GM21717 (cell line): Measurements from ENCODE around the gene HLA-DOA.

Experiments used
- ATAC-seq: cut with Tn5 transposase; IDR thresholded peaks from one replicate; pipeline ENCODE4 v1.9.1; 2021; ENCODE audit warnings: mild to moderate bottlenecking, moderate library complexity; ENCODE audit not compliant: unreplicated experiment

HLA-DOA gene

DNA sequence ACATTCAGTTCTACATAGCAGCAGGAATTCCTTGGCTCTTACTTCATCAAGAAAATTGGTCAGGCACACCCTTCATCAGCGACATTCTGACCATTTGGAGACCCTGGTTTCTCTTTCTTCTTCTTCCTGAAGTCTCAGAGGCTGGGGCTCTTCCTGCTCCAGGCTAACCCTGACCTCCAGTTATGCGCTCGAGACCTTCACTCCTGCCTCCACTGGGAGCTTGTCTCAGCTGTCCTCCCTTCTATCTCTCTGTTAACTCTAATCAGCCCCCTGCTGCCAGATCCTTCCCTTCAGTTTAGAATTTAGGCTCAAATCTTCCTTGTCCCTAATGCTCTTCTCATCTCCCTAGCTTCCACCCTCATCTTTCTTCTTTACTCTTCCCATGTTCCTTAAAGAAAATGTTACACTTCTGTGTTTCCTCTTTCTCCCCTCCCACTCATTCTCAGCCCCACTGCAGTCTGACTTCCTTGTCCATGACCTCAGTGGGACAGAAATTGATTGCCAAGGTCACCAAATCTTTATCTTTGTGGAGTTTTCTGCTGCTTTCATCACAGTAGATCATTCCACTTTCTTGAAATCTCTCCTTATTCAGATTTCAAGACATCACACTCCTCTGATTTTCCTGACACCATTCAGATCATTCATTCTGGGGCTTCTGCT is 8.4 kb upstream of the HLA-DOA start:
- no peak for ATAC-seq

DNA sequence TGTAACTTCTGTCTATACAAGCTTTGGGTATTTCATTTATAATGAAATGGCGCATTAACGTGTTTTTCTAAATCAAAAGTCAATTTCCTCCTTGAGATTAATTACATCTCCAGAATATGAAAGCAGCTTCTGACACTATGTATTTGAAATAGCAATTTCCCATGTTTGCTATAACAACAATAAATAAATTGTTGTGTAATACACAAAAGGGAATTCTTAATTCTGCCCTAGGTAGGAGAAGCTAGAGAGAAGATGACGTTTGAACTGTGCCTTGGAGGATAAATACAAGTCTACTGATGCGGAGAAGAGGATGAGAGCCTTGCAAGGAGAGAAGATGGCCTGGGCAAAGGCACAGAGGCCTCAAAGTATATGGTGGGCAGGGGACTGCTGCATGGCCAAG is 7.6 kb upstream of the HLA-DOA start:
- ATAC-seq: no peak

DNA sequence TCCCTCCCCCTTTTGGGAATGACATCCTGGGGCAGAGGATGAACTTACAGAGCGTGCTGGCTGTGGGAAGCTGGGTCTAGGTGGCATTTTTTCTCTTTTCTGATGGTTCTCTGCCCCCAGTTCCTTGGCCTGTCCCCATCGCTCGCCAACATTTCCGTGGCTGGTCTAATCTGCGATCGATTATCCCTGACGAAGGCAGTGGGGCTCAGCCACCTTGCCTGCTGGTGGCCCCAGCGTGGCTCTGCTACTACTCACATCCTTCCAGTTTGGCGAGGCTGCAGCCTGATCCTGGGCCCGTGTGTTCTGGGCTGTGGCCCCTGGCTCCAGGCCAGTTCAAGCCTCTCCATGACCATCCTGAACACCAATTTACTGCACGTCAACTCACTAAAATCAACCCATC is 6.4 kb upstream of the HLA-DOA start:
- ATAC-seq: no peak

DNA sequence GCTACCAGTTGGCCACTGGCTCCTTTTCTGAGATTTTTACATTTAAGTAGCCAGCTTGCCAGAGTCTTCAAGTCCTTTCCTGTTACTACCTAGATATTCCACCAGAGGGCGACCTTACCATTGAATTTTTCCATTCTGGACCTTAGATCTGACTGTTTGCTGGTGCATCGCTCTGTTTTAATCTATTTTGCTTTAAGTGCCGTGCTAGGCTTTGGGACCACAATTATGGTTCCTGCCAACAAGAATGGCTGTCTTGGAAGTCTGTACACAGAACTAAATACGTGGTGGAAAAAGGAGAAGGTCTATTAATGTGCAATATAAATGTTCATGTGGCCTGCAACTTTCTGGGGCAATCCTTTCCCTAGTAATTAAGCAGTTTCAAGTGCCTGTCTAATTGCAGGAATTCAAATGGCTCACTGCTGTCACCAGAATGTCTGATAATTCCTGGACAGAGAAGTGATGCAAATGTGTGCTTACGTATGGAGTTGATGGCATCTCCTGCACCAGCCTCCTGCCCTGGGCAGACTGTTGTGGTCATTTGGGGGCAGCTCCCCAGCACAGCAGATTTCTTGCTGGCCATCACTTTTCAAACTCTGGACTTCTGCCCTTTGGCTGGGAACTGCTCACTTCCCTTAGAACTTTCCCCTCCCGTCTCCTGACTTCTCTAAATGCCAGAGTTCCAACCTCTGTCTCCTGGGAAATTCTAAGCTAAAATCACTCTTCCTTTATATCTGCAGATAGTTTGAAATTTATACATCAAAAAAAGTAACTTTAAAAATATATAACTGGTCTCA is 5.6 kb upstream of the HLA-DOA start:
- ATAC-seq: no peak

DNA sequence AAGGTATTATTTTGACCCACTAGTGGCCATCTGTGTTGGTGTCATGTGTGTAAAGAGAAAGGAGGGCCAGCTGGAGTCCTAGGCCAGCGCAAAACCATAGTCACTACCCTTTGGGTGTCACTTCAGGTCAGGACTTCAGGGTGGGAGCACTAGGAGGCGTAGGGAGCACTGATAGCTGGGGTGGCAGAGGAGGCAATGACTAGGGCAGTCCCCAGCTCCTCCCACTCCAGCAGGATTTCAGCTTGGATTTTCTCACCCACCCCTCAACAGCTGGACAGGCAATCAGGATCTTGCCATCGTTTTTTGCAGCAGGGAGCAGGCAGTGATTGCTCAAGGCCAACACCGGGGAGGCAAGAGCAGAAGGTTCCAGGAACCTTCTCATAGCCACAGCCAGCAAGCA is 4.2 kb upstream of the HLA-DOA start:
- ATAC-seq: no peak

DNA sequence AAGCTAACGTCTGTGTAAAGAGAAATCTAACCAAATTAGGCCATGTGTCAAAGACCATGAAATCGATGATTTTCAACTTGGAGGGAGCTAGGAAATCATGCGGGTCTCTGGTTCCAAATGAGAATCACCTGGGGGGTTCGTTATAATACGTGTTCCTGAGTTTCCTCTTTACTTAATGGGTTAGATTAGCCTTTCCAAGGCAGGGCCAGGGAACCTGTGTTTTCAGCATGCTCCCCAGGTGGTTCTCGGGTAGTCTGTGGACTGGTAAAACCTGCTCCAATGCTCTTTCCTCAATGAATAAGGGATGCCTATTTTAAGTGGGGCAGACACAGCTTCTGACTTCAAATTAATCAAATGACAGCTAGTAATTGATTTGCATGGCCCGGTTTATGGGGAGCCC is 965 bp upstream of the HLA-DOA start:
- ATAC-seq: no peak

DNA sequence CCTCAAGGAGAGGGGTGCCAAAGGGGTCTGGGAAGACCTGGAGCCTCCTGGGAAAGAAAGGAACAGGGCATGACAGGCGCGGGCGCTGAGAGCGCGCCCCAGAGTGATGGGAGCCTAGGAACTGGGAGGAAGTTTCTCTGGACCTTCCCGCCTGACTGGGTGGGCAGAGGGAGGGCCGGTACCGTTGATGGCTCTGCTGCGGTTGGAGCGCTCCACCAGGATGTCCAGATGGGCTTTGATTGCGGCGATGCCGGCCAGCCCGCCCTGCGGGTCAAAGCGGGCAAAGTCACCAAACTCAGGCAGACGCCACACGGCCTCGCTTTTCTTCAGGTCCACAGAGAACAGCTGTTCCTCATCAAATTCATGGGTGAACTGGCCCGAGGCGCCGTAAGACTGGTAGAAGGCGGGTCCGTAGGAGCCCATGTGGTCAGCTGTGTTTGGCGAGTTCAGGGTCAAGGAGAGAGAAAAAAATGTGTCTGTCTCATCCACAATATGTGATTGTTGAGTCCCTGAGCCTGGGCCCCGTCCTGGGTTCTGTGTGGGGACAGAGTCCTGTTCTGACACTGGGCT is 1.5 kb downstream of the HLA-DOA start:
- ATAC-seq: no peak

DNA sequence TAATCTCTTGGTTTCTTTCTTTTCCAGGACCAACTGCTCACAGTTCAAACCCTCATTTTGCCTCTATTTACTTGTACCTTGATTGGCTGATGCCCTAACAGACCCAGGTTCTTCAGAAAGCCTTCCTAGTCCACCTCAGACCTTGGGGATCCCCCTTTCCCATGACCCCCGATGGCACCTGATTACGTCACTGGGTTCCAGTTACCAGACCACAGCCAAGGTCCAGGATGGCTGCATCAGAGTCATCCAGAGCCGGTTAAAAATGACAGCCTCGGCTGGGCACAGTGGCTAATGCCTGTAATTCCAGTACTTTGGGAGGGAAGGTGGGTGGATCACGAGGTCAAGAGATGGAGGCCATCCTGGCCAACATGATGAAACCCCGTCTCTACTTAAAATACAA is 4.5 kb downstream of the HLA-DOA start:
- ATAC-seq: no peak

DNA sequence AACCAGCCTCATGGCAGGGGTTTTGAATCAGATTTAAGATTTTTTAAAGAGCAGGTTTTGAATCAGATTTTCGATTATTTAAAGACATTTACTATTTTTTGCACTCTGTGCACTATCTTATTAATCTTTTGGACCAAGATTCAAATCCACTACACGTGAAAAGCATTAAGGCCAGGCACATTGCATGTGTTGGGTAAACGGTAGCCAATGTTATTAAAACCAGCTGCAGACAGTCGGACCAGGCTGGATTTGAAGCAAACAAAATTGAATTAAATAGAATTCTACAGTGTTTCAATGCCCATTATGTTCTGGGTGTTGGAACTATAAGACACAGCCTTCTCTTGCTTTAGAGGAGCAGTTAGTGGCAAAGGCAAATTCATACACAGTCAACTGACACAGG is 7.7 kb downstream of the HLA-DOA start:
- ATAC-seq: no peak

DNA sequence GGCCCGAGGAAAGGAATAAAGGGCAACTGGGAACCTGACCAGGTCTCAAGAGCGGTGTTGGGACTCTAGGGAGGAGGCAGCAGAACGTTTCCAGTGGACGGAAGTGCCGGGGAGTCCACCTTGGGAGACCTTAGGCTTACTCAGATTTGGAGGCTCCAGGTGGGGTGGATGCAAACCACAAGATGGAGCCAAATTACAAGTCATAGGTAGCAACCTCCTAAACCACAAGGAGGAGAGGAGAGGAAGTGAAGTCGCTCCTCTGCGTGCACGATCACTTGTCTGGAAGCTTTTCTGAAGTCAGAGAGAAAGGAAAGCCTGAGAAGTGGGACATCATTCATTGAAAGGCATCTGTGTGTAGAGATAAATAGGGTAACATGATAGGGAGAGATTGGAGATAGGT is 9.3 kb downstream of the HLA-DOA start:
- ATAC-seq: no peak

DNA sequence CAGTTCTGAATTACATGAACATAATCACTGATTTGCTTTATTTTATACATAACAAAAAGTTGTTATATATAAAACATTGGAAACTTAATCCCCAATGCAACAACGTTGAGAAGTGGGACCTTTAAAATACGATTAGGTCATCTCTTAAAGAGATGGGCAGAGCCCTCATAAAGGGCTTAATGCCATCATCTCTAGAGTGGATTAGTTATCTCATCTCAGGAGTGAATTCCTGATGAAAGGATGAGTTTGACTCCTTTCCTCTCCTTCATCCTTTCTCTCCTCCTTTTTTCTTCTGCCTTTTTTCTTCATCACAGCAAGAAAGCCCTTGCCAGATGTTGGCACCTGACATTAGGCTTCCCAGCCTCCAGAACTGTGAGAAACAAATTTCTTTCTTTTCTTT is 13.9 kb downstream of the HLA-DOA start:
- no peak for ATAC-seq

DNA sequence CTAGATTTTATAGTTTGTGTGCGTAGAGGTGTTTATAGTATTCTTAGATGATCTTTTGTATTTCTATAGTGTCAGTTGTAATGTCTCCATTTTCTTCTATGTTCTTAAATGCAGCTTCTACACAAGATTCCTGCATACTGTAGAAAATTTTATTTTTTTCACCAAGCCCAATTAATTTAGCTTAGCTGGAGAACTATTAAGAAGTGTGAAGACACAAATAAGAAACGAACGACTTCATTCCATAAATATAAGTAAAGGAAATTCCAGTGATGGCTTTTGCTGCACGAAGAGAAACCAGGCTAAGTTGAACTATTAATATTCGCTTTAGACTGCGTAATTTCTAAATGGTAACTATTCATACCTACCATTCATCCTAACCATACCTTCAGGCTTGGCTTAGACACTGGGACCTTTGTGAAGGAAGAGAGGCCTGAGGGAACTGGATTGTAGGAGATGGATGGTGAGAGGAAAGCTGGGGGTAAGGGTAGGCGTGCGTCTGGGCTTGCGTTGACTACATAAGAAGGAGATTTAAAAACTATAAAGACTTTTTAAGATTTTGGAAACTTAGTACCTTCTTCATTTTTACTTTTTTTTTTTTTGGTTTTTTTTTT is 15.9 kb downstream of the HLA-DOA start:
- no peak for ATAC-seq

DNA sequence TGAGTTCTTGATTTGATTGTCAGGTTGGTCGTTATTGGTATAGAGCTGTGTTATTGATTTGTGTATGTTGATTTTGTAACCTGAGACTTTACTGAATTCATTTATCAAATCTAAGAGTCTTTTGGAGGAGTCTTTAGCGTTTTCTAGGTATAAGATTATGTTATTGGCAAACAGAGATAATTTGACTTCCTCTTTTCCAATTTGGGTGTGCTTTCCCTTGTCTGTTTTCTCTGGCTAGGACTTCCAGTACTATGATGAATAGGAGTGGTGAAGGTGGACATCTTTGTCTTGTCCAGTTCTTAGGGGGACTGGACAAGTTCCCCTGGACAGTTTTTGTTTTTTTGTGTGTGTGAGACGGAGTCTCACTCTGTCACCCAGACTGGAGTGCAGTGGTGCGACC is 17.4 kb downstream of the HLA-DOA start:
- no peak for ATAC-seq

DNA sequence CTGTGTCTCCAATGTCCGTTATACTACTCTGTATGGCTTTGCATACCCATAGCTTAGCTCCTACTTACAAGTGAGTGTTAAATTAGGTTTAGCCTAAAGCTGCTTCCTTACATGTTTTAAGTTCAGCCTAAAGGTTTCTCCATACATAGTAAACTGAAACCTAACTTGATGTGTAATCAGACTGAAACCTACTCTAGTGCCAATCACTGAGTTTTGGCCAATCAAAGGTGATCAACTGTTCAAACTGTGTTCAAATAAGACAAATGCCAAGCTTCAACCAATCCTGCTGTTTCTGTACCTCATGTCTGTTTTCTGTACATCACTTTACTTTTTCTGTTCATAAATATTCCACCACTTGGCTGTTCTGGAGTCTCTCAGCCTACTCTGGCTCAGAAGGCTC is 20.0 kb downstream of the HLA-DOA start:
- ATAC-seq: no peak

DNA sequence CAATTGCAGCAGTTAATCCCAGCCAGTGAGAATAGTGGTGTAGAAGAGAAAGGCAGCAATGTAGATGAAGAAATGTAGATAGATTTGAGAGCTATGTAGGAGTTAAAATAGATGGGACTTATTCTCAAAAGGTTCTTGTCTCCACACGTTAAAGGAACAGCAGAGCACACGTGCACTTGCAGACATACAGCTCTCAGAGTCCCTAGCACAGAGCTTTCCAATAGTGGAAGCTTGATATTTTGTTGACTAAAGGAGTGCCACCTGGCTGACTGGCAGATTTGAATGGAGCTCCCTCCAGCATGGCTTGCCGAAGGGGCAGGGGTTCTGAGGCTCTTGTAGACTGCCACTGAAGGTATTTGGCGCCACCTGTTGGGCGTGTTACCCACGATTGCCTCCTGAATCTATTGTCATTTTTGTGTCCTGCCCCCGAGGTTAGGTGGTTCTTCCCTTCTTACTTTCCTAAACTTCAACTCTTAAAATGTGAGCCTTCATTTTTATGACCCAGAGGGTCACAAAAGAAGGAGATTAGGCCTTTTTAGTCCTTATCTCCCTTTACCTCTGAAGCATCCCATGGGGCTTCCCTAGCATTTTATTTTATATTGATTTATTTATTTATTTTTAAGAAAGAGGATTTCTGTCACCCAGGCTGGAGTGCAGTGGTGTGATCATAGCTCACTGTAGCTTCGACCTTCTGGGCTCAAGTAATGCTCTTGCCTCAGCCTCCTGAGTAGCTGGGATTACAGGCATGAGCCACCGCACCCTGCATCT is 24.6 kb downstream of the HLA-DOA start:
- ATAC-seq: no peak

DNA sequence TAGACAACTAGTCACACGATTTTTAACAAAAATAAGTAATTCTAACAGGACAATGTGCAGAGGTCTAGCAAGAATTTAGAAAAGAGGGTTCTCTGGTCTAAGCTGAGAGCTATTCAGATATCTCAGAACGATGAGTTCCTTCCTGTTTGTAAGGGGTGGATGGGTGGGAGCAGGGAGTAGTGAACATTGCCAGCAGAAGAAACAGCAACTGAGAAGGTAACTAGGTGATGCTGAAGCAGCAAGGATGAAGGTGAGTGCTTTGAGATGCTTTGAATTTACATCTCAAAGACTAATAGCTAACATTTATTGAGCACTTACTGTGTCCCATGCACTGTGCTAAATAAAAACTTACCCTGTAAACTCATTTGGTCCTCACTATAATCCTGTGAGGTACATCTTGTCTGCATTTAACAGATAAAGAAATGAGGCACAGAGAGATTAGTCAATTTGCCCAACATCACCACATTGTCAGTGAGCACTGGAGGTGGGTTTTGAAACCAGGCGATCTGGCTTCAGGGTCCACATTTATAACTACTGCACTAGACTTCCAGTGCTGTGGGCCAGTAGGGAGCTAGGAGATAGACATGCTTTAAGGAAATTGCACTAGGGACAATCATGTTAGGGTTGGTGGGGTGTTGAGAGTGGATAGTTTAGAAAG is 25.3 kb downstream of the HLA-DOA start:
- ATAC-seq: no peak

DNA sequence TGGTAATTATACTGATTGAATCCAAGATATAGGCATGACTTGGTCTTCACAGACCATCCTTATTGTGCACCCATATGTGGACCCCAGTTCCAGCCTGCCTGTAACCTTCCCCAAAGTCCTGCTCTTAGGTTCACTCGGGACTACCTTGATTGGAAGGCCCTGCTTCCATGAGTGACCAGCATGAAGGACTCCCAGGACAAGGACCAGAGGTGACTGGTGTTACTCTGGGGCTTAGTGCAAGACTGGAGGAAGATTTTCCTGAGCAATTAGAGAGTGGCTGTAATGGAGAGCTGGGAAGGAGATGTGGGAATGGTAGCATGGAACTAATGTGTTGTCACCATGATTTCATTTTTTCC is 25.9 kb downstream of the HLA-DOA start:
- no peak for ATAC-seq

DNA sequence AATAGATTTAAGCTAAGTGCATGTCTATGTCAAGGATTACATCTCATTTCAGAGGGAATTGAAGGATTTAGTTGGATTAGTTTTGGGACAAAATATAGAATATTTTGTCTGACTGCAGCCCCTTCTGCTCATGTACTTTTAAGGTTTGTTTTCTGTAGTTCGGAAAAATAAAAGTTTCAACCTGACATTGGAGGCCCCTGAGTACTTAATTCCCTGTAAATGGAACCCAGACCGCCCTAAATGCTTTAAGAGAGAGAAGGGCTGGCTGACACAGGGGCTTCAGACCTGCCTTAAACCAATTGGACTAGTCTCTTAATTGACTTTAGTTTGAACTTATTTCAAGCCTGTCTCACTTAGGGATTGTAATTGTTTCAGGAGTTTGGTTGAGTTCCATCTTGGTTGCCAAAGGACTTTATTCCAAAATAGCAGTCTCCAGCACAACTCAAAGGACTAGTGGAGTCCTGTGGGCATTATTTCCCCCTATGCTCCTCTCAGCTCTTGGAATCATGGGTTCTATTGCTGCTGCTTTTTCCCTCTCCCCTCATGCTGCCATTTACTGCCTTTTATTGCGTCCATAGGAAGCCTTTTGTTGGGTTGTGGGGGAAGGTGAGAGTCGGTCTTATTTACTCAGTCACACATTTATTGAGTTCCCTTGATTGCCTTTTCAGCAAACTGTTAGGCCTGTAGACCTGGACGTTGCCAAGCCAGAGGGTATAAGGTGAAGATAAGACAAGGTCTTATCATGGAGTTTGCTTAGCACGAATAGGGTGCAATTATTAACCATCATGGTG is 26.5 kb downstream of the HLA-DOA start:
- ATAC-seq: no peak

DNA sequence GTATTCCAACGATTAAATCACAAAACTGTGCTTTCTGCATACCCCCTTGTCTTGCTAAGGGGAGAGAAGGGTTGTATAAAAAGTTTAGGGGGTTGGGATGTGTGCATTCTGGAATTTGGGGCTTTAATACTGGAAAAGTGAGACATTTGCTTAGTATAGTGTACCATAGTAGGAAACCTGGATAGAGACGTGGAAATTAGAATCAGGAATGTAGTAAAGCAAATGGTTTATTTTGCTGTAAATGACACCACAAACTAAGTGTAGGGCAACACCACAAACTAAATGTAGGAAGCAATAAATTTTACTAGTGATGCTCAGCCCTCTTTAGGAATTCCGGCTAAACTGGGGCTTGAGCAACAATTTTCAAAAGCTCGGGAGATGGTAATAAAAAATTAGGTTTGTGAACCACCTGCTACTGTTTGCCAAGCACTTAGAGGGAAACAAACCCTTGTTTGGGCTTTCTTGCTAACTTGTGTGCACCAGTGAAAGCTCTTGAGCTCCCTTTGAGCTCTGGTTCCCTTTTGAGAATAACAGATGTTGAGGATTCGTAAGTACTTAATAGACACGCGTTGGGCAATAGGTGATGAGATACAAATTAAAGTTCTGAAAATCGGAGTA is 27.2 kb downstream of the HLA-DOA start:
- no peak for ATAC-seq
